Epithelial cell of esophagus (primary cell): Measurements from ENCODE around the gene NAPB.
A peak's percentile ranks its signal among the peaks of the same experiment; 100 is the strongest.
"Not testable (repeated sequence)": the region's sequence is repeated elsewhere in the genome, so short reads cannot be mapped to it uniquely, and the experiment has no call there.

ENCODE experiments used
- DNase-seq: peaks from one replicate; pipeline ENCODE4 v3.0.0; 2010; ENCODE audit warnings: low read depth
- H3K4me3 ChIP-seq: 2 replicates; pipeline ENCODE4 v1.5.1; 2011; ENCODE audit warnings: mild to moderate bottlenecking, low read length, control low read depth
- TF ChIP-seq, protein P1 (sequence below): IDR thresholded peaks from 2 replicates; pipeline ENCODE4 v1.5.1; 2011; ENCODE audit warnings: low read depth, mild to moderate bottlenecking, low read length, control low read depth, inconsistent platforms; ENCODE audit not compliant: insufficient read depth; ENCODE audit errors: missing control alignments

NAPB gene

DNA sequence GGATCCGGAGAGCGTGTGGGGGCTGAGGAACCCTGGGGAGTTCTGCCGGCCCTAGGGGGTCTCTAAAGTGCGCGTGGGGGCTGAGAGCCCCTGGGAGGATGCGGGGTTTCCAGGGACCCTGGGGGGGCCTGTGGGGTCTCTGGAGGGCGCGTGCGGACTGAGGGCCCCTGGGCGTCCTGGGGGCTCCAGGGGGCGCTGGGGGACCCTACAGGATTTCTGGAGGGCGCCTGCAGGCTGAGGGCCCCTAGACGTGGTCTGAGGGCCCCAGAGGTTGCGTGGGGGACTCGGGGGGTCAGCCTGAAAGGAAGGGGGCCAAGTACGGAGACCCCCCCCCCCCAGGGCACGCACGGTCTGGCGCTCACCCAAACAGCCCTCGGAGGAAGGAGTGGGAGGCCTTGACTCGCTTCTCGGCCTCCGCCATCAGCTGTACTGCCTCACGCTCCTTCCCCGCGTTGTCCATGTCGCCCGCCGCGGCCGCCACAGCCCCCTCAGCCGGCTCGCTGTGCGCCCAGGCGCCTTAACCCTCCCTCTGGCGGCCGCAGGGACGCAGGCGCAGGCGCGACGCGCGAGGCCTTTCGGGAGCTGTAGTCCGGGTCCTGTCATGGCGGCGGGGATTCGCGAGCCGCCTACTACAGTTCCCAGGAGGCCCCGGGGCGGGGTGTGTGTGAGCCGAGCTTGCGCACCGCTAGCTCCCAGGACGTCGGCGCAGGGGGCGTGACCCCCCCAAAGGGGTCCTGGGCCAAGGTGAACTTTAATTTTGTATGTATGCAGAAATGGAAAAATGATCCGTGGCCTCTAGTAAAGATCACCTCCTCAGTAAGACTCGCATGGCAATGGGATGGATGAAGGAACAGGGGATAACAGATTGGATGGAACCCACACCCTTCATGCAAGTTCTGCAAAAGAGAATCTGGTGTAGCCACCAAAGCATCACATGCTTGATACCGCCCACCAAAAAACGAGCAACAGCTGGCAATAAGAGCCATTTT lies at the start of gene NAPB:
Gene NAPB, minus strand, starts transcription at position 546 of the 989 bp plus-strand sequence. Its CDS starts 86 bp downstream, at position 460.
- DNase-seq = peak; percentile 94
- peak within 1 kb of the TSS; percentile 81 for H3K4me3 ChIP-seq
- TF ChIP-seq, protein P1, sequence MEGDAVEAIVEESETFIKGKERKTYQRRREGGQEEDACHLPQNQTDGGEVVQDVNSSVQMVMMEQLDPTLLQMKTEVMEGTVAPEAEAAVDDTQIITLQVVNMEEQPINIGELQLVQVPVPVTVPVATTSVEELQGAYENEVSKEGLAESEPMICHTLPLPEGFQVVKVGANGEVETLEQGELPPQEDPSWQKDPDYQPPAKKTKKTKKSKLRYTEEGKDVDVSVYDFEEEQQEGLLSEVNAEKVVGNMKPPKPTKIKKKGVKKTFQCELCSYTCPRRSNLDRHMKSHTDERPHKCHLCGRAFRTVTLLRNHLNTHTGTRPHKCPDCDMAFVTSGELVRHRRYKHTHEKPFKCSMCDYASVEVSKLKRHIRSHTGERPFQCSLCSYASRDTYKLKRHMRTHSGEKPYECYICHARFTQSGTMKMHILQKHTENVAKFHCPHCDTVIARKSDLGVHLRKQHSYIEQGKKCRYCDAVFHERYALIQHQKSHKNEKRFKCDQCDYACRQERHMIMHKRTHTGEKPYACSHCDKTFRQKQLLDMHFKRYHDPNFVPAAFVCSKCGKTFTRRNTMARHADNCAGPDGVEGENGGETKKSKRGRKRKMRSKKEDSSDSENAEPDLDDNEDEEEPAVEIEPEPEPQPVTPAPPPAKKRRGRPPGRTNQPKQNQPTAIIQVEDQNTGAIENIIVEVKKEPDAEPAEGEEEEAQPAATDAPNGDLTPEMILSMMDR = peak; percentile 39

DNA sequence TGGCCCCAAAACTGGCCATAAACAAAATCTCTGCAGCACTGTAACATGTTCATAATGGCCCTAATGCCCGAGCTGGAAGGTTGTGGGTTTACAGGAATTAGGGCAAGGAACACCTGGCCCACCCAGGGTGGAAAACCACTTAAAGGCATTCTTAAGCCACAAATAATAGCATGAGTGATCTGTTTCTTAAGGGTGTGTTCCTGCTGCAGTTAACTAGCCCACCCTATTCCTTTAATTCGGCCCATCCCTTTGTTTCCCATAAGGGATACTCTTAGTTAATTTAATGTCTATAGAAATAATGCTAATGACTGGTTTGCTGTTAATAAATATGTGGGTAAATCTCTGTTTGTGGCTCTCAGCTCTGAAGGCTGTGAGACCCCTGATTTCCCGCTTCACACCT lies 45.7 kb upstream of the NAPB start:
- not testable (repeated sequence) for H3K4me3 ChIP-seq, DNase-seq

DNA sequence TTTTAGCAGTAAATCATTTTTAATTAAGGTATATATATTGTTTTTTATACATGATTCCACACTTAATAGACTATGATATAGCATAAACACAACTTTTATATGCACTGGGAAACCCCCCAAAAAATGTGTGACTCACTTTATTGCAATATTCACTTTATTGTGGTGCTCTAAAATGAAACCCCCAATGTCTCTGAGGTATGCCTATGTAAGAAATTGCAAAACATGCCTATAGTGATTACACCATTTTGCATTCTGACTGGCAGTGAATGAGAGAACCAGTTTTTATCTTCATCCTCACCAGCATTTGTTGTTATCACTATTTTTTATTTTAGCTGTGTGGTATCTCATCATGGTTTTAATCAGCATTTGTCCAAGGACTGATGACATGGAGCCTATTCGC lies 39.9 kb upstream of the NAPB start:
- DNase-seq = no peak
- TF ChIP-seq, protein P1 = no peak
- H3K4me3 ChIP-seq = no peak overlapping the region

DNA sequence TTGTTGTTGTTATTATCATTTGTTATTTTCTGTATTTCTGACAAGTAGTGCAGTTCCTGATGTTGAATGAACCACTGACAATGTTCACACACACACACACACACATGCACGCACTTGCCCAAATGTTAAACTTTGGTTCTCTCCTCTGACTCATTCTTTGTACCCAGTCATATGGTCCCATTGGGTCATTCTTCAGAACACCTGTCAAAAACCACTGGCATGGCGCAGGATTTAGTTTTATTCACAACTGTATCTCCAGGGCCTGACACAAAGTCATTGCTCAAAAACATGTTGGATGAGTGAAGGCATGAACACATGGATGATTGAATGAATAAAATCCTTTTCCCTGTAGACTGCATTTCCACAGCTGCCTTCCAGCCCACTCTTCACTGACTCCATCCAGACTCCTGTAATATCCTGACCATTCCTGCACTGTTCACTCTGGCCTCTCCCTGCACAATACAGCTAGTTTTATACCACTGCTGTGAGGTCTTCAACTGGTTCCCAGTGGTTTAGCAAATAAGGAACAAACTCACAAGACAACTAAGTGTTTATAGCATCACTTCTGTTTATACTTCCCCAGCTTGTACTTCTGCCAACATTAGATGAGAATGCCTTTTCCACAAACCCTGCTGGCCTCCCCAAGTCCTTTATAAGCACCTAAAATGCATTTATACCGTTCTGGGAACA lies 38.3 kb upstream of the NAPB start:
- TF ChIP-seq, protein P1 = no peak
- no peak overlapping the region for H3K4me3 ChIP-seq
- DNase-seq = peak; percentile 24

DNA sequence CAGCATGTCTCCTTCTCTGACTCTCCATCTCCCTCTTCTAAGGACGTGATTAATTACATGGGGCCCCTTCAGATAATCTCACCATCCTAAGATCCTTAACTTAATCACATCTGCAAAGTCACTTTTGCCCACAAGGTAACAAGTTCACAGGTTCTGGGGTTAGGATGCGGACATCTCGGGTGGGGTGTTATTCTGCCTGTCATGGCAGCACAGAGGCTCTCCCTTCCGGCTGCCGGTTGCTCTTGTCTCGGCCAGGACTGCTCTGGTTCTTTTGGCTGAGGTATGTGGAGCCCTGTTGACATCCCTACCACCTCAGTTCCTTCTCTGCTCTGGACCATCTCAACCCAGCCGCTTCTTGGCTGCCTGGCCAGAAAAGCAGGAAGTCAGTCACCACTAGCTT lies 35.6 kb upstream of the NAPB start:
- TF ChIP-seq, protein P1 = no peak
- DNase-seq = no peak
- H3K4me3 ChIP-seq = no peak overlapping the region

DNA sequence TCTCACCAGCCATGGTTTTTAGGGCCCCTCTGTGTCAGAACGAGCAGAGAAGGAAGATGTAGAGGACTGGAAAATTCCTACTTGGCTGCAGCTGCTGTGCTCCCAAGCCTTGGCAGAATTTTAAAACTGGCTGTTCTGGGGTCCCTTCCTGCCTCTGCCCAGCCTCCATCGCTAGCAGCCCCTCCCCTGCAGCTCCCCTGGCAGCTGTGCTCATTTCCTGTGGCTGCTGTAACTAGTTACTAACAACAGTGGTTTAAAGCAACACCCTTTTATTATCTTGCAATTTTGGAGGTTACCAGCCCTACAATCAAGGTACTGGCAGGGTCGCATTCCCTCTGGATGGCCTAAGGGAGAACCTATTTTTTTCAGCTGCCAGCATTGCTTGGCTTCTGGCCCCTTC lies 35.1 kb upstream of the NAPB start:
- H3K4me3 ChIP-seq = no peak overlapping the region
- DNase-seq = no peak
- TF ChIP-seq, protein P1 = no peak

DNA sequence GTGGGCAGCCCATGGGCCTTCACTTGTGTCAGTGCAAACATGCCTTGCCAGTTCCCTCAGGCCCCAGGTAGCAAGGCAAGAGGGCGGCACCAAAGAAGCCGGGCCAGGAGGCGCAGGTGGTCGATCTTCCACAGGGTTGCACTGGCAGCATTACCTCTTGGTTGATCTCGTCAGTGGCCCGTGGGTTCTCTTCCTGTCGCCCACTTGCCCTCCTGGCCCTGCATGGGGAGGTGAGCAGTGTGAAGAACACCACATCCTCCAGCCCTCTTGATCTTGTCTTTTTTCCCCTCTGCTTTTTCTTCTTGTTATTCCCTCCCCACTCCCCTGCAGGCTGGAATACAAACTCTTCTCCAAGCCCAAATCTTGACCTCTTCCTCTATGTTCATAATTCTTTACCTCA lies 34.4 kb upstream of the NAPB start:
- DNase-seq = no peak
- TF ChIP-seq, protein P1 = no peak
- no peak overlapping the region for H3K4me3 ChIP-seq
